Panc1 (cell line): ENCODE measurements around the gene RABEPK. TPM values are rescaled to one million over a fixed set of nuclear protein-coding genes. Genes with fewer than 3 reads are reported as not detected.

ENCODE experiments used
- ATAC-seq: fragments of 200-7000 bp; cut with Tn5 transposase; 2 replicates; pipeline ENCODE4 v1.9.1; 2020; ENCODE audit warnings: mild to moderate bottlenecking, moderate library complexity
- BruUV-seq: library from RNA; stranded (reverse); fragments of 400-500 nt; replicated peaks from 2 replicates; lab custom pipeline; 2021; lab: Mats Ljungman, UMichigan
- CTCF ChIA-PET: fragments of 300-600 bp; sonication (Branson Sonifier 250); formaldehyde crosslinking; loops from one replicate; lab custom pipeline; 2022; ENCODE audit warnings: antibody characterized with exemption; lab: Charles Lee
- POLR2A ChIA-PET: fragments of 300-600 bp; sonication (Branson Sonifier 250); formaldehyde crosslinking; loops from one replicate; lab custom pipeline; 2022; ENCODE audit warnings: antibody characterized with exemption; lab: Charles Lee
- DNase-seq: peaks from one replicate; pipeline ENCODE4 v3.0.0-alpha.2; 2010; ENCODE audit warnings: low read depth, low spot score
- H3K27ac ChIP-seq: 2 replicates; pipeline ENCODE4 v1.5.1; 2011; ENCODE audit warnings: mild to moderate bottlenecking, low read length, inconsistent platforms
- H3K27me3 ChIP-seq: fragments of 200-500 bp; sonication (Bioruptor generic); 2 replicates; pipeline ENCODE4 v1.6.0; 2014; ENCODE audit warnings: low read length, inconsistent platforms; ENCODE audit not compliant: control insufficient read depth, insufficient read depth
- H3K36me3 ChIP-seq: fragments of 200-500 bp; sonication (Bioruptor generic); 2 replicates; pipeline ENCODE4 v1.5.1; 2014; ENCODE audit warnings: inconsistent platforms, mild to moderate bottlenecking, low read length, moderate library complexity; ENCODE audit not compliant: control insufficient read depth, insufficient read depth
- H3K4me1 ChIP-seq: 2 replicates; pipeline ENCODE4 v1.5.1; 2011; ENCODE audit warnings: inconsistent platforms, mild to moderate bottlenecking, low read length, moderate library complexity; ENCODE audit not compliant: control insufficient read depth, insufficient read depth
- H3K4me3 ChIP-seq, 2 experiments: 2 replicates each; pipeline ENCODE4 v1.5.1; 2011 to 2012; ENCODE audit warnings: low read depth in 2 of 2, low read length in 2 of 2, mild to moderate bottlenecking in 2 of 2, inconsistent platforms in 1 of 2, moderate library complexity in 1 of 2
- H3K9me3 ChIP-seq: fragments of 200-500 bp; sonication (Bioruptor generic); 2 replicates; pipeline ENCODE4 v1.5.1; 2014; ENCODE audit warnings: low read depth, mild to moderate bottlenecking, inconsistent platforms, low read length, moderate library complexity; ENCODE audit not compliant: control insufficient read depth, insufficient read depth
- POLR2AphosphoS5 ChIP-seq: IDR thresholded peaks from 2 replicates; pipeline ENCODE4 v1.6.1; 2012; ENCODE audit warnings: mild to moderate bottlenecking, low read depth, low read length, moderate library complexity
- SIN3A ChIP-seq: IDR thresholded peaks from 2 replicates; pipeline ENCODE4 v1.6.1; 2012; ENCODE audit warnings: low read depth, mild to moderate bottlenecking, low read length, moderate library complexity, borderline replicate concordance; ENCODE audit not compliant: insufficient read depth
- TCF7L2 ChIP-seq: IDR thresholded peaks from 2 replicates; pipeline ENCODE4 v1.6.1; 2011; ENCODE audit warnings: mild to moderate bottlenecking, low read depth, low read length, inconsistent platforms
- in situ Hi-C: cut with HindIII; loops from 2 replicates; pipeline ENCODE4 v1.10.0; 2016; ENCODE audit warnings: low sequenced_read_pairs, low pct_unique_long_range_greater_than_20kb
- intact Hi-C: fragments of 100-400 bp; cut with micrococcal nuclease; formaldehyde crosslinking; loops from one replicate; pipeline ENCODE4 v1.10.0; 2022; ENCODE audit not compliant: unreplicated experiment
- total RNA-seq: library from RNA; stranded (reverse); gene quantifications from one replicate; pipeline ENCODE4 v1.2.1, GENCODE V29; 2021; ENCODE audit not compliant: unreplicated experiment
- TF ChIP-seq, protein P1 (sequence below): fragments of 450-650 bp; IDR thresholded peaks from 2 replicates; pipeline ENCODE4 v1.5.1; 2017; ENCODE audit warnings: mild to moderate bottlenecking
- TF ChIP-seq, protein P2 (sequence below), 2 experiments: IDR thresholded peaks; 2 replicates each; pipeline ENCODE4 v1.6.1; 2011 to 2012; ENCODE audit warnings: low read depth in 2 of 2, control low read depth in 1 of 2, low read length in 1 of 2, mild to moderate bottlenecking in 1 of 2, moderate library complexity in 1 of 2; ENCODE audit not compliant: insufficient read depth in 1 of 2

The RABEPK gene
- total RNA-seq, 1 experiment from 2014 or later = 33.9 TPM

DNA sequence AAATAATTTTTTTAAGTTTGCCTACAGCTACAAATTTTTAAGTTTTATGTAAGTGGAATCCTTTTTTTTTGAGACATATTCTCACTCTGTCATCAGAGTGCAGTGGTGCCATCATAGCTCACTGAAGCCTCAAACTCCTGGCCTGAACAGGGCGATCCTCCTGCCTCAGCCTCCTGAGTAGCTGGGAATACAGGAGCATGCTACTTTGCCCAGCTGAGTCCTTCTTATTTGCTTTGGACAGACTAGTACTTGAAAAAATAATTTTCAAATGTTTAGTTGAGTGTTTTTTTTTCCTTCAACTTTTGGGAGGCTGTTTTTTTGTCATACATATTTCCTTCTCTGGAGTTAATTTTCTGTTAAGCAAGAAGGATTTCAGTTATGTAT is 68.7 kb downstream of the RABEPK start:
- DNase-seq = no peak
- no peak for ATAC-seq
- TF ChIP-seq, protein P1, sequence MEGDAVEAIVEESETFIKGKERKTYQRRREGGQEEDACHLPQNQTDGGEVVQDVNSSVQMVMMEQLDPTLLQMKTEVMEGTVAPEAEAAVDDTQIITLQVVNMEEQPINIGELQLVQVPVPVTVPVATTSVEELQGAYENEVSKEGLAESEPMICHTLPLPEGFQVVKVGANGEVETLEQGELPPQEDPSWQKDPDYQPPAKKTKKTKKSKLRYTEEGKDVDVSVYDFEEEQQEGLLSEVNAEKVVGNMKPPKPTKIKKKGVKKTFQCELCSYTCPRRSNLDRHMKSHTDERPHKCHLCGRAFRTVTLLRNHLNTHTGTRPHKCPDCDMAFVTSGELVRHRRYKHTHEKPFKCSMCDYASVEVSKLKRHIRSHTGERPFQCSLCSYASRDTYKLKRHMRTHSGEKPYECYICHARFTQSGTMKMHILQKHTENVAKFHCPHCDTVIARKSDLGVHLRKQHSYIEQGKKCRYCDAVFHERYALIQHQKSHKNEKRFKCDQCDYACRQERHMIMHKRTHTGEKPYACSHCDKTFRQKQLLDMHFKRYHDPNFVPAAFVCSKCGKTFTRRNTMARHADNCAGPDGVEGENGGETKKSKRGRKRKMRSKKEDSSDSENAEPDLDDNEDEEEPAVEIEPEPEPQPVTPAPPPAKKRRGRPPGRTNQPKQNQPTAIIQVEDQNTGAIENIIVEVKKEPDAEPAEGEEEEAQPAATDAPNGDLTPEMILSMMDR = no peak
- TF ChIP-seq POLR2AphosphoS5 (no peak), TCF7L2 (no peak), SIN3A (no peak)
- TF ChIP-seq, protein P2, sequence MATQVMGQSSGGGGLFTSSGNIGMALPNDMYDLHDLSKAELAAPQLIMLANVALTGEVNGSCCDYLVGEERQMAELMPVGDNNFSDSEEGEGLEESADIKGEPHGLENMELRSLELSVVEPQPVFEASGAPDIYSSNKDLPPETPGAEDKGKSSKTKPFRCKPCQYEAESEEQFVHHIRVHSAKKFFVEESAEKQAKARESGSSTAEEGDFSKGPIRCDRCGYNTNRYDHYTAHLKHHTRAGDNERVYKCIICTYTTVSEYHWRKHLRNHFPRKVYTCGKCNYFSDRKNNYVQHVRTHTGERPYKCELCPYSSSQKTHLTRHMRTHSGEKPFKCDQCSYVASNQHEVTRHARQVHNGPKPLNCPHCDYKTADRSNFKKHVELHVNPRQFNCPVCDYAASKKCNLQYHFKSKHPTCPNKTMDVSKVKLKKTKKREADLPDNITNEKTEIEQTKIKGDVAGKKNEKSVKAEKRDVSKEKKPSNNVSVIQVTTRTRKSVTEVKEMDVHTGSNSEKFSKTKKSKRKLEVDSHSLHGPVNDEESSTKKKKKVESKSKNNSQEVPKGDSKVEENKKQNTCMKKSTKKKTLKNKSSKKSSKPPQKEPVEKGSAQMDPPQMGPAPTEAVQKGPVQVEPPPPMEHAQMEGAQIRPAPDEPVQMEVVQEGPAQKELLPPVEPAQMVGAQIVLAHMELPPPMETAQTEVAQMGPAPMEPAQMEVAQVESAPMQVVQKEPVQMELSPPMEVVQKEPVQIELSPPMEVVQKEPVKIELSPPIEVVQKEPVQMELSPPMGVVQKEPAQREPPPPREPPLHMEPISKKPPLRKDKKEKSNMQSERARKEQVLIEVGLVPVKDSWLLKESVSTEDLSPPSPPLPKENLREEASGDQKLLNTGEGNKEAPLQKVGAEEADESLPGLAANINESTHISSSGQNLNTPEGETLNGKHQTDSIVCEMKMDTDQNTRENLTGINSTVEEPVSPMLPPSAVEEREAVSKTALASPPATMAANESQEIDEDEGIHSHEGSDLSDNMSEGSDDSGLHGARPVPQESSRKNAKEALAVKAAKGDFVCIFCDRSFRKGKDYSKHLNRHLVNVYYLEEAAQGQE (IDR thresholded peaks at IDR 0.05; ENCODE audit: insufficient read depth in 1 of 2, low read depth in 2 of 2, low read length in 1 of 2) = no peak
- Histone ChIP-seq H3K27me3 (no peaks in the 10 kb centered on the region), H3K9me3 (no peaks in the 10 kb centered on the region), H3K36me3 (no peaks in the 10 kb centered on the region), H3K4me3 (no peak overlapping the region), H3K27ac (no peak overlapping the region), H3K4me1 (peaks cover 10% of the 10 kb centered on the region; the same call in 1 of the 2 replicates)
- no TSS peak for BruUV-seq
- in situ Hi-C loops (no loop called here), intact Hi-C loops (no loop called here)
- CTCF ChIA-PET = no interaction called here
- POLR2A ChIA-PET = interaction anchor here (0.6 kb wide), 1 partner anchor 12 kb away, joined by 5 read pairs; no protein-coding TSS in a partner anchor

DNA sequence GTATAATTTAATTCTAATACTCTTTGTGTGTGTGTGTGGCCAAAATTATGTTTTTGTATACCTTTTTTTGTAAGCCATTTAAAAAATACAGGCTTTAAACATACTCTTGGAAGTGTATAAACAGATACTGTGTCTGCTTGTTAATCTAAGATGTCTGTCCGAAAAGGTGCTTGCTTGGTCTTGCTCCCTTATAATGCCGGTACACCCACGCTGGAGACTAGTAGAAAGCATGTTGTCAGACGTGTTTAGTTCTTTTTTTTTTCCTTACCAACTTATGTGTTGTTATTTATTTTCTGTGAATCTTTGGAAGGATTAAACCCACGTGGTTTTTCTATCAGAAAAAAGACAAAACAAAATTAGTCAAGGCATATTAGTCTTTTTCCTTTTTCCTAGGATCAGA is 70.7 kb downstream of the RABEPK start:
- no peak for TF ChIP-seq POLR2AphosphoS5
- no peak for TF ChIP-seq TCF7L2
- TF ChIP-seq SIN3A = no peak
- TF ChIP-seq, protein P2 (IDR thresholded peaks at IDR 0.05; ENCODE audit: insufficient read depth in 1 of 2, low read depth in 2 of 2, low read length in 1 of 2) = no peak
- TF ChIP-seq, protein P1 = no peak
- H3K27me3 ChIP-seq = no peaks in the 10 kb centered on the region
- CTCF ChIA-PET = no interaction called here
- POLR2A ChIA-PET = no interaction called here
- H3K9me3 ChIP-seq = no peaks in the 10 kb centered on the region
- H3K4me3 ChIP-seq = no peak overlapping the region
- in situ Hi-C loops = no loop called here
- no peak for ATAC-seq
- TSS peak; percentile 65 for BruUV-seq
- DNase-seq = no peak
- no peak overlapping the region for H3K27ac ChIP-seq
- no peaks in the 10 kb centered on the region for H3K36me3 ChIP-seq
- intact Hi-C loops = no loop called here
- peaks cover 10% of the 10 kb centered on the region; the same call in 1 of the 2 replicates for H3K4me1 ChIP-seq
